ENCODE results near the gene CUL1. TPM values are rescaled to one million over a fixed set of nuclear protein-coding genes. Genes with fewer than 3 reads are reported as not detected.

CUL1 gene
- total and polyA plus RNA-seq, 9 donors, result 31.9 to 51.3 (median 40.2) TPM

DNA sequence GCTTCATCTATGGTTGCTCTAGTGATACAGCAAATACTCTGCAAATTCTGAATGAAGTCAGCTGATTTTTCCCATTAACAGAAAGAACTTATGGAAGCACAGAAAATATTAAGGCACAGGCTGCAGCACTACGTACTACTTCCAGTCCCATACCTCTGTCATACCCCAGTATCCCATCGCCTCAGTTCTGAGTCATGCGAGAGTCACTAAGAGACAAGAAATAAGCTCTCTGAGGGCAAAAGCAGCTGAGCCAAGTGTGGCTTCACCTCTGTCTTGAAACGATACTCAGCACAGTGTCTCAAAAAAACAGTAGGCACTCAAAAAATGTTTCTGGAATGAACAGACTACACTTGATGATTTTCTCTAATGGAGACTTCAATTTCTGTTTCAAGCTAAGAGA is 137.2 kb downstream of the CUL1 start:
- no peaks in the 10 kb centered on the region for H3K9me3 ChIP-seq
- no peaks in the 10 kb centered on the region for H3K36me3 ChIP-seq
- no peak overlapping the region for H3K27ac ChIP-seq
- TF ChIP-seq, protein P1, sequence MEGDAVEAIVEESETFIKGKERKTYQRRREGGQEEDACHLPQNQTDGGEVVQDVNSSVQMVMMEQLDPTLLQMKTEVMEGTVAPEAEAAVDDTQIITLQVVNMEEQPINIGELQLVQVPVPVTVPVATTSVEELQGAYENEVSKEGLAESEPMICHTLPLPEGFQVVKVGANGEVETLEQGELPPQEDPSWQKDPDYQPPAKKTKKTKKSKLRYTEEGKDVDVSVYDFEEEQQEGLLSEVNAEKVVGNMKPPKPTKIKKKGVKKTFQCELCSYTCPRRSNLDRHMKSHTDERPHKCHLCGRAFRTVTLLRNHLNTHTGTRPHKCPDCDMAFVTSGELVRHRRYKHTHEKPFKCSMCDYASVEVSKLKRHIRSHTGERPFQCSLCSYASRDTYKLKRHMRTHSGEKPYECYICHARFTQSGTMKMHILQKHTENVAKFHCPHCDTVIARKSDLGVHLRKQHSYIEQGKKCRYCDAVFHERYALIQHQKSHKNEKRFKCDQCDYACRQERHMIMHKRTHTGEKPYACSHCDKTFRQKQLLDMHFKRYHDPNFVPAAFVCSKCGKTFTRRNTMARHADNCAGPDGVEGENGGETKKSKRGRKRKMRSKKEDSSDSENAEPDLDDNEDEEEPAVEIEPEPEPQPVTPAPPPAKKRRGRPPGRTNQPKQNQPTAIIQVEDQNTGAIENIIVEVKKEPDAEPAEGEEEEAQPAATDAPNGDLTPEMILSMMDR (IDR thresholded peaks at IDR 0.05), result no peak
- TF ChIP-seq EP300 (IDR thresholded peaks at IDR 0.05), result no peak
- TF ChIP-seq POLR2A (IDR thresholded peaks at IDR 0.05), result no peak
- no peaks in the 10 kb centered on the region for H3K4me1 ChIP-seq (ENCODE audit: insufficient read depth)
- intact Hi-C loops (cut with DNase I), result no loop called here
- 95 to 96% (median 96%) methylated on average over 4 of the region's 4 CpGs for WGBS, 3 donors
- no peak overlapping the region for H3K4me3 ChIP-seq
- no peak for DNase-seq
- no peaks in the 10 kb centered on the region for H3K27me3 ChIP-seq

DNA sequence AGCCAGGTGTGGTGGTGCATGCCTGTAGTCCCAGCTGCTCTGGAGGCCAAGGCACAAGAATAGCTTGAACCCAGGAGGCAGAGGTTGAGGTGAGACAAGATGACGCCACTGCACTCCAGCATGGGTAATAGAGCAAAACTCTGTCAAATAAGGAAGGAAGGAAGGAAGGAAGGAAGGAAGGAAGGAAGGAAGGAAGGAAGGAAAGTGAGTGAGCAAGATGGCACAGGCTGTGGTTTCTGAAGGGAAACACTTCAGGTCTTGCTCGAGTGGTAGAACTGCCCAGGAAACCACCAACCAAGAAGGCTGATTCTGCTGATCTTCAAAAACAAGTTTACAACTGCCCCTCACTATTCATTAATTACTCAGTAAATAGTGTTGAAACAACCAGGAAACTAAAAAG is 140.2 kb downstream of the CUL1 start:
- Histone ChIP-seq H3K27ac (no peak overlapping the region), H3K27me3 (no peaks in the 10 kb centered on the region), H3K4me3 (no peak overlapping the region), H3K9me3 (no peaks in the 10 kb centered on the region), H3K4me1 (ENCODE audit: insufficient read depth) (no peaks in the 10 kb centered on the region), H3K36me3 (no peaks in the 10 kb centered on the region)
- no peak for DNase-seq
- no peak for TF ChIP-seq POLR2A (IDR thresholded peaks at IDR 0.05)
- no peak for TF ChIP-seq EP300 (IDR thresholded peaks at IDR 0.05)
- WGBS, 3 donors, result 87 to 94% (median 90%) methylated on average over 2 of the region's 2 CpGs
- intact Hi-C loops (cut with DNase I), result no loop called here

DNA sequence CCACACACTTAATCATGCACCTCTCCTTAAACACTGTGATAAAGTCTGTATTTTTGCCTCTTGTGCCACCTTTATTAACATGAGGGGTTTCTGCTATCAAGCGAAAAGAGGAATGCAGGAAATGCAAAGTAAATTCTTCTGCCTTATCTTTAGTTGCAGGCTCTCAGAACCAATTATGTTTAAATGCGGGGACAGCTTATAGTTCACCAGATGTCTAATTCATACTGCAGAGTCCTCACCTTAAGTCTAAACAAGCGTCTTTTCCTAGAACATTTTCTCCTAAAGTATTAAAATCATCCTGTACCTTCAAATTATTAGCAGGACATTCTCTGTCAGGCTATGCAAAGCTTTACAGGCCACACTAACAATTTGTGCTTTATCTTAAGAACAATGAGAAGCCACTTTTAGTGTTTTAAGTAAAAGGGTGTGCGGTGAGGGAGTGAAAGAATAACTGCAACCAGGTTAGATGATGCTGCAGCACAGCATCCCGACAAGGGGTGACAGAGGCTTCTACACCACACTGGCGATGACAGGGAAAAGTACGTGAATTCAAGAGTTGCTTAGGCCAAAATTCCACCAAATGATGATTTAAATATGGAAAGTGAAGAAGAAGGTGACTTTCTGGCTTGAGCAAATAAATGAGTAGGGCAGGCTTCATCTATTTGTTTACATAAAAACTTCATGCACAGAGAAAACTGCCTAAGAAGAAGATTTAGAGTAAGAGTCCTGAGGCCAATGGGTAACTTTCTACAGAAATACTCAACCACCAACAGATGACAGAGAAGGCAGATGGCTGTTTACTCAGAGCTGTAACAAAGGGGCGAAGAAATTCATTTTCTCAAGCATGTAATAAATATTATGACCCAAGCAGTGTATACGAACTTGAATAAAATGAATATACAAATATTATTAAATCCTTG is 149.4 kb downstream of the CUL1 start:
- Histone ChIP-seq H3K27ac (no peak overlapping the region), H3K4me3 (no peak overlapping the region), H3K9me3 (no peaks in the 10 kb centered on the region), H3K4me1 (ENCODE audit: insufficient read depth) (no peaks in the 10 kb centered on the region), H3K27me3 (no peaks in the 10 kb centered on the region), H3K36me3 (no peaks in the 10 kb centered on the region)
- intact Hi-C loops (cut with DNase I), result no loop called here
- TF ChIP-seq, protein P1 (IDR thresholded peaks at IDR 0.05), result no peak
- TF ChIP-seq EP300 (IDR thresholded peaks at IDR 0.05), result no peak
- TF ChIP-seq POLR2A (IDR thresholded peaks at IDR 0.05), result no peak
- DNase-seq, result no peak
- WGBS, 3 donors, result 68 to 79% (median 73%) methylated on average over 9 of the region's 9 CpGs

DNA sequence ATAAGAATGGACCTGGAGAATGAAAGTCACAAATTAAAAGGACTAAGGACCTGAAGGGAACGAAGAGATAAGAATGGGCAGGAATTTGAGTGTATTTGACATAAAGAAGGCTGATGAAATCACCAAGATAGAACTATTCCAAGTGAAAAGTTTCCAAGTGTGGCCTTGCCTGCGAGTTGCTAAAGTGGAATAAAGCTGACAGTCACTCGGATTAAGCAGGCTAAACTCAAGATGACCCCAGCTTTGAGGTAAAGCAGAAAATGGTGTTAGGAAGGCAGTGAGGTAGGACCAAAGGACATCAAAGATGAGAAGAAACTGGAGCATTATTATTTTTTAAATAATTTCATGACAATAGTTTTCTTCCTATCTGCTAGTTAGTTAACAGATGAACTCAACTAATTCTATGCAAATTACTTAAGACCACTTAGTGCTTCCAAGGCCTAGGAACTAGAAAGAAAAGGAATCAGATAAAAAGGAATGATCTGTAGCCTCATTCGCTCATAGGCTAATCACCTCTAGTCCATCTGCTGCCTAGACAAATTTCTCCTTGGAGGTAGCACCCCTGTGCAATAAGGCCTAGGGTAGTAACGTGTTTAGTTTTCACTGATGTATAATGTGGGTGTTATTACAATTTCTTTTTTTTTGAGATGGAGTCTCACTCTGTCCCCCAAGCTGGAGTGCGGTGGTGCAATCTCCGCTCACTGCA is 150.8 kb downstream of the CUL1 start:
- no peak for TF ChIP-seq EP300 (IDR thresholded peaks at IDR 0.05)
- Histone ChIP-seq H3K9me3 (no peaks in the 10 kb centered on the region), H3K27me3 (no peaks in the 10 kb centered on the region), H3K4me1 (ENCODE audit: insufficient read depth) (no peaks in the 10 kb centered on the region), H3K4me3 (no peak overlapping the region), H3K36me3 (no peaks in the 10 kb centered on the region), H3K27ac (no peak overlapping the region)
- no peak for DNase-seq
- WGBS, 3 donors, result 84 to 92% (median 91%) methylated on average over 7 of the region's 7 CpGs
- intact Hi-C loops (cut with DNase I), result no loop called here

DNA sequence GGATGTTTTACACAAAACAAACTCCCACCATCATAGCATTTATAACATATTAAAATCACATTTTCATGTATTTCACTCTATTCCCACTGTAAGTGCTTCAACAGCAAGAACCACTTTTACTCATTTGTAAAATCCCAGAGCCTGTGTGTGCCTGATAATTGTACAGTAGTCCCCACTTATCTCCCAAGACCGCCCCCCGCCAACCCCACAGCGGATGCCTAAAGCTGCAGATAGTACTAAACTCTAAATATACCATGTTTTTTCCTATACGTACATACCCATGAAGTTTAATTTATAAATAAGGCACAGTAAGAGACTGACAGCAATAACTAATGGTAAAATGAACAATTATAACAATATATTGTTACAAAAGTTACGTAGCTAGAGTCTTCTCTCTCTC is 151.9 kb downstream of the CUL1 start:
- Histone ChIP-seq H3K4me3 (no peak overlapping the region), H3K27me3 (no peaks in the 10 kb centered on the region), H3K27ac (no peak overlapping the region), H3K36me3 (no peaks in the 10 kb centered on the region), H3K9me3 (no peaks in the 10 kb centered on the region), H3K4me1 (ENCODE audit: insufficient read depth) (no peaks in the 10 kb centered on the region)
- intact Hi-C loops (cut with DNase I), result no loop called here
- no peak for TF ChIP-seq EP300 (IDR thresholded peaks at IDR 0.05)
- WGBS, 3 donors, result 97 to 98% (median 98%) methylated on average over 5 of the region's 5 CpGs
- DNase-seq, result no peak

Small RNAs within 50 kb of the gene (small RNA-seq; reads per million reads assigned to genes)
- not detected for gene RNU7-20P

Other genes with a start within 250 kb of the CUL1 start
- not detected for gene C7orf33, start 108.1 kb upstream of the CUL1 start, total RNA-seq
- gene C7orf33, start 108.1 kb upstream of the CUL1 start, polyA plus RNA-seq, result not detected
- 1 to 10 TPM; 2.5 to 5.3 (median 4.0) TPM for gene EZH2, start 185.4 kb downstream of the CUL1 start, total RNA-seq
- 1 to 10 TPM; 2.8 to 5.6 TPM for gene EZH2, start 185.4 kb downstream of the CUL1 start, polyA plus RNA-seq

Data from ovary (tissue), 9 donors.